HL-60/S4 treated with retinoic acid at 250 ng/mL for 4 days and 3 days (cell line): Measurements from ENCODE around the gene TNFRSF11A.

Source experiments
- in situ Hi-C: fragments of 300-500 bp; cut with MboI; formaldehyde crosslinking; loops from 2 replicates; pipeline ENCODE4 v1.7.0; 2022; ENCODE audit warnings: low sequenced_read_pairs

The TNFRSF11A gene

GRCh38 chr18:62324917-62325805, at the start of gene TNFRSF11A:
TSS of gene TNFRSF11A (plus strand) at chr18:62325310. CDS start at chr18:62325353, 43 bp downstream.
- in situ Hi-C loops, result no loop called here

GRCh38 chr18:62277045-62277444, 48.1 kb upstream of the TNFRSF11A start:
- in situ Hi-C loops, result no loop called here

GRCh38 chr18:62279561-62279960, 45.5 kb upstream of the TNFRSF11A start:
- in situ Hi-C loops, result no loop called here

- in situ Hi-C loops, result no loop called here
These were observed 45.1 kb upstream of the TNFRSF11A start for GRCh38 chr18:62280058-62280457.

GRCh38 chr18:62280786-62281185, 44.3 kb upstream of the TNFRSF11A start:
- in situ Hi-C loops, result no loop called here

GRCh38 chr18:62281684-62282083, 43.4 kb upstream of the TNFRSF11A start:
- in situ Hi-C loops, result no loop called here

- in situ Hi-C loops, result no loop called here
These were observed 42.9 kb upstream of the TNFRSF11A start for GRCh38 chr18:62282188-62282629.

GRCh38 chr18:62284637-62285036, 40.5 kb upstream of the TNFRSF11A start:
- in situ Hi-C loops, result no loop called here

- in situ Hi-C loops, result no loop called here
These were observed 39.8 kb upstream of the TNFRSF11A start for GRCh38 chr18:62285281-62285680.

GRCh38 chr18:62287781-62288664, 37.1 kb upstream of the TNFRSF11A start:
- in situ Hi-C loops, result no loop called here

GRCh38 chr18:62288665-62289008, 36.5 kb upstream of the TNFRSF11A start:
- in situ Hi-C loops, result no loop called here

GRCh38 chr18:62289047-62289446, 36.1 kb upstream of the TNFRSF11A start:
- in situ Hi-C loops, result no loop called here

GRCh38 chr18:62294073-62294472, 31.0 kb upstream of the TNFRSF11A start:
- in situ Hi-C loops, result no loop called here

- in situ Hi-C loops, result no loop called here
These were observed 24.6 kb upstream of the TNFRSF11A start for GRCh38 chr18:62300359-62300963.

- in situ Hi-C loops, result no loop called here
These were observed 23.8 kb upstream of the TNFRSF11A start for GRCh38 chr18:62301322-62301721.

GRCh38 chr18:62312851-62313250, 12.3 kb upstream of the TNFRSF11A start:
- in situ Hi-C loops, result no loop called here

- in situ Hi-C loops, result no loop called here
These were observed 6.6 kb upstream of the TNFRSF11A start for GRCh38 chr18:62318228-62319180.

GRCh38 chr18:62321201-62321600, 3.9 kb upstream of the TNFRSF11A start:
- in situ Hi-C loops, result no loop called here

GRCh38 chr18:62323483-62324180, 1.5 kb upstream of the TNFRSF11A start:
- in situ Hi-C loops, result no loop called here
